OCI-M2 (cell line): Measurements from ENCODE around the gene LRRC3.
"Not testable (repeated sequence)": the region's sequence is repeated elsewhere in the genome, so short reads cannot be mapped to it uniquely, and the experiment has no call there.

ENCODE experiments used
- DNase-seq: peaks from one replicate; lab custom pipeline; 2025; ENCODE audit not compliant: unreplicated experiment; lab: John Stamatoyannopoulos, UW

The LRRC3 gene

DNA sequence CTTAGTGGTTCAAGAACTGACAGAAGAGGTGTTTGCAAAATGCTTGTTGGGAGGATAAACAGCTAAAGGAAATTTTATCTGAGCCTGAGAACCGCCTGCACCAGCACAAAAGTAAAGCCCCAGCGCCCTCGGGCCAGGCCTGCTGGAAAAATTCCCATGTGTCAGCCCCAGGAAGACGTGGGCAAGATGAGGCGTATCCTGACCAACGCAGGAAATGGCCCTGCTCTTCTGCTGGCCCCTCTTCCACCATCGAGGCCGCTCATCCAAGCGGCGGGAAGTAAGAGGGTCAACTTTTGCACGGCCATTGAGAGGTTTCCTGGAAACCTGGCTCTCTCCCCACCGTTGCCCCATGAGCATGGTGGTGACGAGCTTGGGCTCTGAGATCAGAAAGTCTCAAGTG is 39.6 kb downstream of the LRRC3 start:
- DNase-seq: no peak

DNA sequence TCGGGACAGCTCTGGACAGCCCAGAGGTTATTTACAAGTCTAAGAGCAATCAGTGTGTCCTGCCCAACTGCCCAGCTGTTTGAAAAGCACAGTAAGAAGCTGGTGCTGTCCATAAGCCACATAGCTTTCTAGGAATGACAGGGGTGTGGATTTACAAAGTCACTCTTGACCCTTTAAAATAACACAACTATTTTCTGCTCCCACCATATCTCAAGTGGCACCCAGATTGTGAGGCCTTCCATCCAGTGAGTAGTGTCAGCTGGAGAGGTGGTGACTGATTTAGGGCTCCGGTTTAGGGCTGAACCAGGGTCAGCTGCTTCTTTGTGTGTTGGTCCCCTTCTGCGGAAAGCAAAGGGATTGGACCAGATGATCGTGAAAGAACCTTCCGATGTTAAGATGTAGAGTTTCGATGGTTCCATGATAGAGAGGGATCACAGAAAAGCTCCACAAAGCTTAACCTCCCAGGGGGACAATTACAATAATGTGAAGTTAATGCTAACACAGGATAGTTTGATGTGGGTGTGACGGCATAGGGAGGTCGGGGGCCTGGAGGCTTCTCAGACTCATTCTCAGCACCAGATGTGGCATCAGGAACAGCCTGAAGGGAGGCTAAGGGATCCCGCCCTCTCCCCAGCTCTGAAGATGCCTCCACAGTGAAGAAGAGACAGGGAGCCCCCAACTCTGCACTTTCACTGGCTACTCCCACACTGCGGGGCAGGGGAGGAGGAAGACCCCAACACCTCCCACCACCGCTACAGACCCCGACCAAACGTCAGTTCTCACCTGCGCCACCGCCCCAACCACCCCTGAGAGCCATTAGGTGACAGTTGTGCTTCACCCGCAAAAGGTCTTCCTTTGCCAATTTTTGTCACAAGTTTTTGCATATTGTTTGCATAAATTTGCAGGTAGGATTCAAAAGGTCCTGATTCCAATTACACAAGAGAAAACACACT is 40.6 kb downstream of the LRRC3 start:
- DNase-seq: no peak

DNA sequence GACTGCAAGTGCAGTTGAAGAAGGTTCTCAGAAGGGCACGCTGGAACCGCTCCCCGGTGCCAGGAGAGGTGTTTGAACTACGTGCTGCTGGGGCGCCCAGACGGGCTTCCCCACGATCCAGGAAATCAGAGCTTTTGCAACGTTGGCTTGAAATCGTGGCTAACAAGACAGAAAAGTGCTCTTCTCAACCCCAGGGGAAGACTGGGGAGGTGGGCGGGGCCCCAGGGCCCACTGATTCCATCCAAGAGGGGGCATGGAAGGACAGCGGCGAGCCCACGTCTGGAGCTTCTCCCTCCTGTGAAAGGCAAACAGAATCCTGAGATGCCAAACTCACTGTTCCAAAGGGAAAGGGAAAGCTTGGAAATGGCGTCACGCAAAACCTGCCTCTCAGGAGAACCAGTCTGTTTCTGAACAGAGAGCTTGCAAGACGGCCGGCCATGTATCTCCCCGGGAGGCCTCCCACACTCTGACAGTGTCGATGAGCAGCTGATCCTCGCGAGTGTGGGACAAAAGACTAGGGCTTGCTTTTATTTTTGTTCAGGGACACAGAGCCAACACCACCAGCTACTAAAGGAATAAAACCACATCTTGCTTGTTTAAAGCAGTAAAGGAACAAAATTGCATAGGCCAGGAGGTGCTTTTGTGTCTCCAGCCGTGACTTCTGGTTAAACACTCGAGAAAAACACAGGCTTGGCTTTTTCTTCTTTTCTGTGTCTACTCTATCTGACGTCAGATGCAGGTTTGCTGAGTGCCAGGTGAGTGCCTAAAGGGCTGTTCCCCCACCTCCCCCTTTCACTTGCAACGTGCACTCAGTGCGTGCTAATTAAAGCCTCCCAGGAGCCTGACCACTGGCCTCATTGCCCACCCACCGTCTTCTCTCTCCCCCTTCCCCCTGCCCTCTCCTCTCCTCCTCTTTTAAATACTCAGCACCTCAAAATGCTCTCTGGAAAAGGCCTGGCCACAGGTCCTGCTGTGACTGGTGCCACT is 41.5 kb downstream of the LRRC3 start:
- no peak for DNase-seq

DNA sequence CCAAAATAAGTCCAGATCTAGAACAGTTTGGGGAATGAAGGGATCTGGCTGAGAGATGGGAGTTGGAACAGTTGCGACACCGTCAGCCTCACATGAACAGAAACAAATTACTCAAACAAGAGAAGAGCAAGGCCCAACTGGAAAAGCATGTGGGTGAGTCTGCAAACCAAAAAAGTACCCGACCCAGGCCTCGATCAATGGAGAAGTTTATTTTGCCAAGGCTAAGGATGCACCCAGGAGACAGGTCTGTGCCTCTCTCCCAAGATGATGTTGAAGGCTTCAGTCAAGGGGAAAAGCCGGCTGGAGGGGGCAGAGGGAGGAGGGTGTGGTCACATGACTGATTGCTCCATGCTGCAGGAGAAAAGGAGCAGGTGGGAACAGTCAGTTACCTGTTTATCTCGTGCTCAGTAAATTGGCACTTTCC is 42.4 kb downstream of the LRRC3 start:
- DNase-seq: no peak

DNA sequence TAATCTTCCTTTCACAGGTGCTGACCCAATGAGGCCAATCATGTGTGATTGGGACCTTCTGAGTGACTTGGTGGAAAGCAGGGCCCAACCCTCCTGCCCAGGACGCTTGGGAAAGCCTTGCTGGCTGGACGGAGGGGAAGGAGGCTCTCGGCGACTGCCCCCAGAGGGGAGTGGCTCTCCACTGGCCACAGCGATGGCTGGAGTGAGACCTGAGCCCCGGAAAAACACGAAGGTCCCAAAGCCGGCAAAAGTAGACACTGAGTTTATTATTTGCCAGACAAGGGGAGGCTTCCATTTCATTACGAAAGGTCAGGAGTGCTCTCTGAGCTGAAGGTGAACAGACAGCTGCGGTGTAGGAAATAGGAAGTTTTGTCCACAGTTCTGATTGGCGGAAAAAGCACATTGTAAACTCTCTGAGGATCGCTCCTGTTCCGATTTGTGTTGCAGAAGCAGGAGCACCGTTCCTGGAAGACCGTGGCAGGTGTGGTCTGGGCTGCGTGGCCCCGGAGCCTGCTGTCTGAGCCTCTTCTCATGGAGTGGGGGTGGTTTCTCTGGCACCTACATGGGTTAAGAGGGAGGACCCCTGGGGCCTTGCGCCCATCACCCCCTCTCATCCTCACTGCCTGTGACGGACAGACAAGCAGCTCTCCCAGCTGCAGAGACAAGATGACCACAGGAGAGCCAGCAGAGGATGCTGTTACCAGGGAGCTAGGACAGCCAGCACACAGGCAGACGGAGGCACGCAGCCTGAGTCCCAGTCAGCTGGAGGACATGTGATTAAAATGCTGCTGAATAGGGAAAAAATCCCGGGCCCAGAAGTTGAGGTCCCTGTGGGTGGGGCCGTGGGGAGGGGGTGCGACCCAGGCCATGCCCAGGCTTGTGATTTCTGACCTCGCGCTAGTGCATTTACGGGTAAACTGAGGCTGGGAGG is 43.2 kb downstream of the LRRC3 start:
- DNase-seq: no peak

DNA sequence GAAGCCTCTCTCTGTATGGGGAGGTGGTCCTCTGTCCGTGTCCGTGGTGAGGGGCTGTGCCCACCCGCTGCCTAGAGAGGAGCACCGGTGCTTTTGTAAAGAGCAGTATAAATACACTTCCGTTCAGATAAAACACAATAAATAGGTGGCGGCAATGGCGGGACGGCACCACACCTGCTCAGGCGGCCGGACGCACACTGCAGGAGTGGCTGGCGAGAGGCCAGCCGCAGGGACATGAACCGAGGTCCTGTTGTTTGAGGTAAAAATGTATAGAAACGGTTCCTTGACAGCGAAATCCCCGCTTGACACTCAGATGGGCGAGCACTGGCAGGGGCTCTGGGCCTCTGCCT is 43.9 kb downstream of the LRRC3 start:
- DNase-seq: no peak

DNA sequence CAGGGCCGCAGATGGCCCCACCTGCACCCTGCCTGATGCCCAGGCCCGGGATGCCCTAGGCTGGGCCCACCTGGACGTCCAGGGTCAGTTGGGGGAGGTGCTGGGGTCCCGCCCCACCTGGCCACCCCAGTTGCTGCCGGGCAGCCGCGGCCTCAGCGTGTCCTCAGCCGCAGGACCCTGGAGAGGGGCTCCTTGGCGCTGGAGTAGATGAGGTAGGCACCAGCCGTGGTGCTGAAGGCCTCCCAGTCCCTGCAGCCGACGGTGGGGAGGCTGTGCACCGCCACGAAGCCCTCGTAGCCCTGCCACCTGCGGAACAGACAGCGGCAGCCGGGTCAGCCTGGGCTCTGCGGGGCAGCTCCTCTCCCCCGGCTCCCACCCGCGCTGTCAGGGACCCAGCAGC is 44.3 kb downstream of the LRRC3 start:
- no peak for DNase-seq

DNA sequence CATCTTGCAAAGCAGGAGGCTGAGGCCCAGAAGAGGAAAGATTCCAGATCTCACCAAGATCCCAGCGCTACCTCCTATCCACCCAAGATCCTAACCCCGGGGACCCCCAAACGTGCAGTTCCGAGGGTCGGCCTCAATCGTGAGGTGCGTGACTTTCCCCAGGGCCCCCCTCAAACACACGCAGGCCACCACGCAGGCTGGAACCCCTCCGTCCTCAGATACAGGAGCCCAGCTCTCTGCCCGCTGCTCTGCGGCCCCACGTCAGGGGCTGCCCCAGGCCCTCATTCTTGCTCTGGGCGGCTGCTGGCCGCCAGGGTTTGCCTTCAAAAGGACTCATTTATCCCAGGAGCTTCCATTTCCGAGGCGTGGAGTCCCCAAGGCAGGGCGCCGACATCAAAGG is 44.8 kb downstream of the LRRC3 start:
- DNase-seq: no peak

DNA sequence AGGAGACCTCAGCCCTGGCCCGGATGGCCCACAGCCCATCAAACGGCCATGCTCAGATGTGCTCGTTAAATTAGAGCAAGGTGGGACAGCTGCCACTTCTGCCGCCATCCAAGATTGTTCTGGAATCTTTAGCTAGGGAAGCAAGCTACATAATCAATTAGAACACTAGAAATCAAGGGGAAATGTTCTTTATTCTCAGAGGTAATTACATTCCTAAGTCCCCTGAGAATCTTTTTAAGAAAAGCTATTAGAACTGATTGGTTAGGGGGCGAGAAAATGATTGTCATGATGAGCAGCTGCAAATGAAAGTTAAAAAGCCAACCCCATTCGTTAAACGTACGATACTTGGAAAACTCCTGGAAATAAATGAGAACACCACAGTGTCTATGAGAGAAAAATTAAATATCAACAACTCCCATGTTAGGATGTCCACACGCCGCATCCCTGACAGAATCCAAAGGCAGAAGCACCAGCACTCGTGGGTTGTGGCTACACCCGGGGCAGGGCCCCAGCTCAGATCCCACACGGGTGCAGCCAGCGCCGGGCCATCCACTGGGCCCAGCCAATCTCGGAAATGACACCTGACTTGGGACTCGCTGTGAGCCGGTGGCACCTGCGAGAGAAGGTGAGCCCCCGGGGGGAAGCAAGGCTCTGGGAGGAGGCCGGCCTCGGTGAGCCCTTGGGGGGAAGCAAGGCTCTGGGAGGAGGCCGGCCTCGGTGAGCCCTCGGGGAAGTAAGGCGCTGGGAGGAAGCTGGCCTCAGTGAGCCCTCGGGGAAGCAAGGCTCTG is 47.1 kb downstream of the LRRC3 start:
- DNase-seq: no peak

DNA sequence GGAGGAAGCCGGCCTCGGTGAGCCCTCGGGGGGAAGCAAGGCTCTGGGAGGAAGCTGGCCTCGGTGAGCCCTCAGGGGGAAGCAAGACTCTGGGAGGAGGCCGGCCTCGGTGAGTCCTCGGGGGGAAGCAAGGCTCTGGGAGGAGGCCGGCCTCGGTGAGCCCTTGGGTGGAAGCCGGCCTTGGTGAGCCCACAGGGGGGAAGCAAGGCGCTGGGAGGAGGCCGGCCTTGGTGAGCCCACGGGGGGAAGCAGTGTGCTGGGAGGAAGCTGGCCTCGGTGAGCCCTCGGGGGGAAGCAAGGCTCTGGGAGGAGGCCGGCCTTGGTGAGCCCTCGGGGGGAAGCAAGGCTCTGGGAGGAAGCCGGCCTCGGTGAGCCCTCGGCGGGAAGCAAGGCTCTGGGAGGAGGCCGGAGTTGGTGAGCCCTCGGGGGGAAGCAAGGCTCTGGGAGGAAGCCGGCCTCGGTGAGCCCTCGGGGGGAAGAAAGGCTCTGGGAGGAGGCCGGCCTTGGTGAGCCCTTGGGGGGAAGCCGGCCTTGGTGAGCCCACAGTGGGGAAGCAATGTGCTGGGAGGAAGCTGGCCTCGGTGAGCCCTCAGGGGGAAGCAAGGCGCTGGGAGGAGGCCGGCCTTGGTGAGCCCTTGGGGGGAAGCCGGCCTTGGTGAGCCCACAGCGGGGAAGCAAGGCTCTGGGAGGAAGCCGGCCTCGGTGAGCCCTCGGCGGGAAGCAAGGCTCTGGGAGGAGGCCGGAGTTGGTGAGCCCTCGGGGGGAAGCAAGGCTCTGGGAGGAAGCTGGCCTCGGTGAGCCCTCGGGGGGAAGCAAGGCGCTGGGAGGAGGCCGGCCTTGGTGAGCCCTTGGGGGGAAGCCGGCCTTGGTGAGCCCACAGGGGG is 47.9 kb downstream of the LRRC3 start:
- not testable (repeated sequence) for DNase-seq

DNA sequence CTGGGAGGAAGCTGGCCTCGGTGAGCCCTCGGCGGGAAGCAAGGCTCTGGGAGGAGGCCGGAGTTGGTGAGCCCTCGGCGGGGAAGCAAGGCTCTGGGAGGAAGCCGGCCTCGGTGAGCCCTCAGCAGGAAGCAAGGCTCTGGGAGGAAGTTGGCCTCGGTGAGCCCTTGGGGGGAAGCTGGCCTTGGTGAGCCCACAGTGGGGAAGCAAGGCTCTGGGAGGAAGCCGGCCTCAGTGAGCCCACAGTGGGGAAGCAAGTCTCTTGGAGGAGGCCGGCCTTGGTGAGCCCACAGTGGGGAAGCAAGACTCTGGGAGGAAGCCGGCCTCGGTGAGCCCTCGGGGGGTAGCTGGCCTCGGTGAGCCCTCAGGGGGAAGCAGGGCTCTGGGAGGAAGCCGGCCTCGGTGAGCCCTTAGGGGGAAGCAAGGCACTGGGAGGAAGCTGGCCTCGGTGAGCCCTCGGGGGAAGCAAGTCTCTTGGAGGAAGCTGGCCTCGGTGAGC is 48.6 kb downstream of the LRRC3 start:
- DNase-seq: no peak

DNA sequence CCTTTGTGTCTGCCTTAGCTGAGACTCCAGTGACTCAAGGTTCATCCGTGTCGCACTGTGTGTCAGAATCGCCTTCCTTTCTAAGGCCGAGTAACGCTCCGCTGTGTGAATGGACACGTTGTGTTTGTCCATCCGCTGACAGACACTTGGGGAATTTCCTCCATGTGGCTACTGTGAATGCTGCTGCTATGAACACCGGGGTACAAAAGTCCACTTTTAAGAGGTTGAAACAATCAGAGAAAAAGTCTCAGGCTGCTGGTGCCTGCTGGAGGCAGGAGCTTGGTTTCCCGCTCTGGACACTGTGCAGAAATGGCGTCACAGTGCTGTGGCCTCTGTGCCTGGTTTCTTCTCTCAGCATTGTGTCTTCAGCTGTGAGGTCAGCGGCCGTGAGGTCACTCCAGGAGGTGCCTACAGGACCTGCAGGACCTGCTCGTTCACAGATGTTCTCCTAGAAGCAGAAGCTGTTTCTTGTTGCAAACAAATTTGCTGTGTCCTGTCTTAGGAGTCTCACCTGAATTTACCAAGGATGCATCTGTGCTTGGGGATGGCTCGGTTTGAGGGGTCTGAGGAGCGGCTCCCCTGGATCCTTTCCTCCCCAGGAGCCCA is 50.5 kb downstream of the LRRC3 start:
- no peak for DNase-seq

DNA sequence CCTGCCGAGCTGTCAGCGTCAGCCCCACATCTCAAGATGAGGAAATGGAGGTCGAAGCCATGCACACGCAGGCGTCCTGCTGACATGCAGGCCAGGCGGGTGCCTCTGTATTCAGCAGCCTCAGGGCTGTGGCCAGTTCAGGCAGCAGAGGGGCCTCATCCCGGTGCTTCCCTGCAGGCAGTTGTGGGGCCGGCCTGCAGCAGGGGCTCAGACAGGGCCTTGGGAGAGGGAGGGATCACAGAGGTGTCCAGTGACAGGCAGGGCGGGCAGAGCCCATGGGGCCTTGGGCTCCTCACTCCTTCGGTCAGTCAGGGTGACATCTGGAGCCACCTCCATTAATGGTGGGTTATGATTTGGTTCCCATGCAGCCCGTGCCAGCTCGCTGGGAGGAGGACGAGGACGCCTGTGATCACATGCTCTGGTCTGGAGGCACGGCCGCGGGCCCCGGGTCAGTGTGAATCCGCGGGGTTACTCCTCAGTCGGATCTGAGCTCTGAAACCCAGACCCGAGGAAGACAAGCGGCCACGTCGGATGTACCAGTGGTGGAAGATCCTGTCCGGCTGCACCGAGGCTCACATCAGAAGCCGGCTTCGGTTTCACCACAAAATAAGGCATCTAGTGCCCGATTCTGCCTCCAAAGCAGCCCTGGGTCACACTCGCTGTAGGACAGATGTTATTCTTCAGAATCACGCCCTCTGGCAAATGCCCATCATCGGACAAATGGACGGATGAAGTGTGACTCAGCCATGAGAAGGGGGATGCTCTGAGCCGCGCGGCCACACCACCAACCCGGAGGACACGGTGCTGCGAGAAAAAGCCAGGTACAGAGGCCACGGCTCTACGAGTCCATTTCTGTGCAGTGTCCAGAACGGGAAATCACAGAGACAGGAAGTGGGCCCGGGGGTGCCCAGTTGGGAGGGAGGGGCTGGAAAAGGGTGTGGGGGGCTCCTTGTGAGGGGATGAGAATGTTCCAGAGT is 51.3 kb downstream of the LRRC3 start:
- DNase-seq: no peak

DNA sequence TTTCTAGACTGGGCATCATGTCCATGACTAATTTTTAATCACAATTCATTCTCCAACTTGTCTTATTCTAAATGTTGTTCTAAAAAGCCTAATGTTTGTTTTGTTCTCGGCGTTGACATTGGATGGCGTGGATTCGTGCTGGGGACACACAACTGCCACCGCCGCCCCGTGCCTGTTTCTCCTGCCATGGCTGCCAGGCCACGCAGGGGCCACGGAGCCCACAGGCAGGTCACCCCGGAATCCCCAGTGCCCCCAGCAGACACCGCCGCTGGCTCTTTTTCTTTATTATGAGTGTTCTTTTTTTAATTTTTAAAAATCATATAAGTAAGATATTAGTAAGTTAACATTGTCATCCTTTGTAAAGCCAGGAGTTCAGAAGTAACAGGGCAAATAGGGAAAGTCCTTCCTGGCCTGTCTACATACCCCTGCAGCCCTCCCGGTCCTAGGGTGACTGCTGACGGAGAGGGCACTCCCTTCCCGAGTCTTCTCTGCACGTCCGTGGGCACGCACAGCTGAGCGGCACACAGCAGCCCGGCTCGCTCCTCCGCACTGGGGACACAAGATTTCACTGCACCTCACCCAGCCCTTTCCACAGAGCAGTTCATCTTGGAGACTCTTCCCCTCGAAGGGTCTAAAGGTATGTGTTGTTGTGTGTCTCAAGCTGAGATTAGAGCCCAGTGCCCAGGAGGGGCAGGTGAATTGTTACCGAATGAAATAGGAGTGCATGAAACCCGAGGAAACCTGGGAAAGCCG is 52.5 kb downstream of the LRRC3 start:
- no peak for DNase-seq

DNA sequence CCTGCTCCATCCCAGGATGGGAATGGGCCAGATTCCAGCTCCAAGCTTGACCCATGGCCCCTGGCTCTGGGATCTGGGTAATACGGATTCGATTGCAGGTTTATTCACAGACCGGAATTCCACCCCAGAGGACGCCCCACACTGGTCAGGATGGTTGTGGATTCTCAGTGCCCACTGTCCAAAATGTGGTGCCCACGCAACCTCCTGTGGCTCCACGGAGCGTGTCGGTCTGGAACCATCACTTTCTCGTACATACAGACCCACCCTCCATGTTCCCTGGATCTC is 53.1 kb downstream of the LRRC3 start:
- DNase-seq: no peak

DNA sequence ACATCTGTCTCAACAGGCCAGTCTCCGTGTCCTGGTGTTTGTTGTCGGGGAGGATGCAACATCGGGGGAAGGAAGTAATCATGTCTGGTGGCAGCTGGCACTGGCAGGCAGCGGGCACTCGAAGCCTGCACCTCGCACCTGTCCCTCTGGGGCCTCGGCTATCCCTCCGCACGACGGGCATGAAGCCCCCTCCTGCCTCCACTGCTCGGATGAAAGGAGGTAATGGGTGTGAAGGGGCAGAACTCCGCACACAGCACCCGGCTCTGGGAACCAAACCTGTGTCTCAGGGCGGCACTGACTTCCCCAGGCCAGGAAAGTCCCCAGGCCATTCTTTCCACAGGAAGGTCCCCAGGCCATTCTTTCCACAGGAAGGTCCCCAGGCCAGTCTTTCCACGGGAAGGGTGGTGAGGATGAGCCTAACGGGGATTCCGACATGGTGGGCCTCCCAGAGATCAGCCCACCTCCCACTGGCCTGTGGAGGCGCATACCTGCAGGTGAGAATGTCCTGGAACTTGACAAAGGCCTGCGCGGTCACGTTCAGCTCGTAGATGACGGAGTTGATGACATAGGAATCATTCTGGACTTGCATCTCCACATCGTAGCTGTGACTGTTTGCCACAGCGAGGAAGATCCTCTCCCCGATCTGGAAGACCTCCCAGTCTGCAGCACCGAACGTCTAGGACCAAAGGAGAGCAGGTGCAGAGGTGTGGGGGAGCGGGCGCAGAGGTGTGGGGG is 53.6 kb downstream of the LRRC3 start:
- DNase-seq: no peak
